Activated CD8-positive, alpha-beta memory T cell treated with anti-CD3 and anti-CD28 coated beads, Interleukin-2, amount 50 U/mL, for 48 hours (primary cell): Measurements from ENCODE around the gene UBE2F.

Experiments
- DNase-seq: peaks from one replicate; pipeline ENCODE4 v3.0.0-alpha.2; 2020

UBE2F gene

GRCh38 chr2:237966565-237967462, at the start of gene UBE2F:
Gene UBE2F (plus strand): TSS chr2:237967014. CDS start chr2:237973108, 6,094 bp downstream.
- DNase-seq, result peak; percentile 99

- no peak for DNase-seq
Observed at GRCh38 chr2:237917696-237918374, 49.0 kb upstream of the UBE2F start.

GRCh38 chr2:237919593-237919992, 47.2 kb upstream of the UBE2F start:
- no peak for DNase-seq

GRCh38 chr2:237920673-237921072, 46.1 kb upstream of the UBE2F start:
- no peak for DNase-seq

- no peak for DNase-seq
Observed at GRCh38 chr2:237921967-237922492, 44.8 kb upstream of the UBE2F start.

- no peak for DNase-seq
Observed at GRCh38 chr2:237922641-237923361, 44.0 kb upstream of the UBE2F start.

- DNase-seq, result peak; percentile 96
Observed at GRCh38 chr2:237923481-237924163, 43.2 kb upstream of the UBE2F start.

GRCh38 chr2:237924164-237924534, 42.7 kb upstream of the UBE2F start:
- DNase-seq, result no peak

- DNase-seq, result no peak
Observed at GRCh38 chr2:237927135-237927534, 39.7 kb upstream of the UBE2F start.

GRCh38 chr2:237927986-237928385, 38.8 kb upstream of the UBE2F start:
- no peak for DNase-seq

- DNase-seq, result no peak
Observed at GRCh38 chr2:237929979-237930378, 36.8 kb upstream of the UBE2F start.

GRCh38 chr2:237931205-237931721, 35.6 kb upstream of the UBE2F start:
- DNase-seq, result no peak

- DNase-seq, result no peak
Observed at GRCh38 chr2:237932731-237933131, 34.1 kb upstream of the UBE2F start.

- no peak for DNase-seq
Observed at GRCh38 chr2:237934186-237934585, 32.6 kb upstream of the UBE2F start.

- no peak for DNase-seq
Observed at GRCh38 chr2:237935740-237936452, 30.9 kb upstream of the UBE2F start.

GRCh38 chr2:237939251-237939650, 27.6 kb upstream of the UBE2F start:
- DNase-seq, result no peak

GRCh38 chr2:237940828-237941227, 26.0 kb upstream of the UBE2F start:
- DNase-seq, result no peak

GRCh38 chr2:237941239-237941638, 25.6 kb upstream of the UBE2F start:
- no peak for DNase-seq

GRCh38 chr2:237942513-237942899, 24.3 kb upstream of the UBE2F start:
- DNase-seq, result no peak

- DNase-seq, result no peak
Observed at GRCh38 chr2:237943395-237944094, 23.3 kb upstream of the UBE2F start.

- no peak for DNase-seq
Observed at GRCh38 chr2:237944302-237944701, 22.5 kb upstream of the UBE2F start.
